GM21786 (cell line): Measurements from ENCODE around the gene SLC6A16.
"Not testable (repeated sequence)": the region's sequence is repeated elsewhere in the genome, so short reads cannot be mapped to it uniquely, and the experiment has no call there.

ENCODE experiments used
- ATAC-seq: cut with Tn5 transposase; IDR thresholded peaks from one replicate; pipeline ENCODE4 v1.9.1; 2021; ENCODE audit not compliant: unreplicated experiment

SLC6A16 gene

GRCh38 chr19:49324801-49325576, at the start of gene SLC6A16:
Gene SLC6A16, minus strand, starts transcription at chr19:49325191. Its CDS starts 13,844 bp downstream, at chr19:49311347.
- ATAC-seq: no peak

- not testable (repeated sequence) for ATAC-seq
Observed at GRCh38 chr19:49373174-49373573, 48.2 kb upstream of the SLC6A16 start.

GRCh38 chr19:49371184-49371583, 46.2 kb upstream of the SLC6A16 start:
- ATAC-seq: no peak

GRCh38 chr19:49368711-49369358, 43.8 kb upstream of the SLC6A16 start:
- no peak for ATAC-seq

- no peak for ATAC-seq
Observed at GRCh38 chr19:49366110-49366509, 41.1 kb upstream of the SLC6A16 start.

- no peak for ATAC-seq
Observed at GRCh38 chr19:49364083-49364737, 39.2 kb upstream of the SLC6A16 start.

- no peak for ATAC-seq
Observed at GRCh38 chr19:49363268-49364082, 38.5 kb upstream of the SLC6A16 start, which contains the start of gene DKKL1. Gene DKKL1, plus strand, starts transcription at chr19:49363877. Its CDS starts 122 bp downstream, at chr19:49363999.

GRCh38 chr19:49362929-49363267, 37.9 kb upstream of the SLC6A16 start:
- ATAC-seq: no peak

GRCh38 chr19:49362048-49362928, 37.3 kb upstream of the SLC6A16 start, which contains the start of gene TEAD2:
Gene TEAD2, minus strand, starts transcription at chr19:49362416. Its CDS starts 2,341 bp downstream, at chr19:49360075.
- no peak for ATAC-seq

GRCh38 chr19:49361438-49362047, 36.6 kb upstream of the SLC6A16 start:
- no peak for ATAC-seq

- ATAC-seq: no peak
Observed at GRCh38 chr19:49359851-49360820, 35.1 kb upstream of the SLC6A16 start.

GRCh38 chr19:49357186-49357585, 32.2 kb upstream of the SLC6A16 start:
- ATAC-seq: no peak

- no peak for ATAC-seq
Observed at GRCh38 chr19:49356382-49356781, 31.4 kb upstream of the SLC6A16 start.

GRCh38 chr19:49355909-49356353, 30.9 kb upstream of the SLC6A16 start:
- no peak for ATAC-seq

- no peak for ATAC-seq
Observed at GRCh38 chr19:49349567-49349966, 24.6 kb upstream of the SLC6A16 start.

- no peak for ATAC-seq
Observed at GRCh38 chr19:49348305-49349189, 23.6 kb upstream of the SLC6A16 start.

- ATAC-seq: no peak
Observed at GRCh38 chr19:49347835-49348234, 22.8 kb upstream of the SLC6A16 start.
